Left forelimb (tissue), 1 donor: ENCODE data around the gene CCR9.
A peak's percentile ranks its signal among the peaks of the same experiment; 100 is the strongest.

Source experiments
- DNase-seq: peaks from one replicate; pipeline ENCODE4 v3.0.0-alpha.2; 2018; ENCODE audit warnings: low spot score

CCR9 gene

GRCh38 chr3:45938043-45938435 lies 51.7 kb downstream of the CCR9 start:
- DNase-seq = no peak

DNA sequence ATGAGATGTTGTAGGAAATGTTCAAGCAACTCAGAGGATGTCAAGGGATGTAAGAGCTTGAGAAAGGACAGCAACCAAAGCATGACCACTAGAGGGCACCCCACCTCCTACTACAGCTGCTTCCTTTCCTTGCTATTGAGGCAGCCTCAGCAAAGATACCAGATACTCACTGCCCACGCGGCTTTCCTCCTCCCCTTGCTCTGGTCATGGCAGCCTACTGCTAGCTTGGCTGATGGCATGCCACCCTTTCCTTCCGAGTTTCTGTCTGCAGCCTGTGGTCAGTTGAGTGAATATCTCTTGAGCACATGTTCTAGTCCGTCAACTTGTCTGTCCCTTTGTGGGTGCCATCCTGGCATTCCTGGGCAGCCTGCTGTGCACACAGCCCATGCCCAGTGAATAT lies 52.5 kb downstream of the CCR9 start:
- DNase-seq = peak; percentile 81

DNA sequence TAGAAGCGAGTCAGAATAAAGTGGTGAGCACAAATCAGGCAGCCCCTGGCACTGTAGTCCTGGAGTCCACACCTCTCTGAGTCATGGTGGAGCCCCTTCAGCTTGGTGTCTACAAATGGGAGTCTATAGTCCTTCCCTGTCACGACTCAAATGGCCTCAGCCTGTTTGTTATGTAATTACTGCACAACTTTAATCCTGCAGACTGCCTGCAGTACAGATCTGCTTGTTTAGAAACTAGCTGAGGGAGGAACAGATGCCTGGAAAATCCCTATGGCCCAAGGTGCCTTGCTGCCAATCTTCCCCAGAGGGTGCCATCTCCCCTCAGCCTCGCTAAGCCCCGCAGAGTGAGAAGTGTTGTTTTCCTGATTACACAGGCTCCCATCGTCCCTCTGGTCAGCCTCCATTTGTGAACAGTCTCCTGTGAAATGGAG lies 53.0 kb downstream of the CCR9 start:
- no peak for DNase-seq

- DNase-seq = no peak
Measured at GRCh38 chr3:45940004-45940780, 53.8 kb downstream of the CCR9 start.

DNA sequence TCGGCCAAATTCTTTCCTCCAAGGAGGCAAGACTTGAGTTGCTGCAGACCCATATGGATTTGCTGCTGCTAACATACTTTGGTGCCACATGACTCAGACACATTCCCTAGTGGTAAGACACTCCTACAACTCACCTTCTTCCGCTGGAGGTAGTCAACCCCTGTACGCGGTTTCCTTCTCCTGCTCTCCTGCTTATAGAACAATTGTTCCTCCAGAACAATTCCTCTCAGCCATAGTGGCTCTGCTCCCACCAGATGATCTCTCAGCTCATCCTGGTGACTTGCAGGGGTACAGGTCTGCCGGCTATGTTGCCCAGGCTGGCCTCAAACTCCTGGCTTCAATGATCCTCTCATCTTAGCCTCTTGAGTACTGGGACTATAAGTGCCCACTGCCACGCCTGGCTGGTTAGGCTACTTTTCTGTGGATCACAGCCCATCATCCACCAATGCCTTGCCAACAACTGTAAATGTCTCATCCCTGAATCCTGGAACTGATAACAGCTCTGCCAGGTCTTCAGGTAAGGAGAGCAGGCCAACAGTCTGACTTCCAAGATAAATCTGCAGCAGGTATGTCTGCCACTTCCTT lies 54.5 kb downstream of the CCR9 start:
- no peak for DNase-seq

GRCh38 chr3:45942051-45942825 lies 55.9 kb downstream of the CCR9 start:
- DNase-seq = no peak

DNA sequence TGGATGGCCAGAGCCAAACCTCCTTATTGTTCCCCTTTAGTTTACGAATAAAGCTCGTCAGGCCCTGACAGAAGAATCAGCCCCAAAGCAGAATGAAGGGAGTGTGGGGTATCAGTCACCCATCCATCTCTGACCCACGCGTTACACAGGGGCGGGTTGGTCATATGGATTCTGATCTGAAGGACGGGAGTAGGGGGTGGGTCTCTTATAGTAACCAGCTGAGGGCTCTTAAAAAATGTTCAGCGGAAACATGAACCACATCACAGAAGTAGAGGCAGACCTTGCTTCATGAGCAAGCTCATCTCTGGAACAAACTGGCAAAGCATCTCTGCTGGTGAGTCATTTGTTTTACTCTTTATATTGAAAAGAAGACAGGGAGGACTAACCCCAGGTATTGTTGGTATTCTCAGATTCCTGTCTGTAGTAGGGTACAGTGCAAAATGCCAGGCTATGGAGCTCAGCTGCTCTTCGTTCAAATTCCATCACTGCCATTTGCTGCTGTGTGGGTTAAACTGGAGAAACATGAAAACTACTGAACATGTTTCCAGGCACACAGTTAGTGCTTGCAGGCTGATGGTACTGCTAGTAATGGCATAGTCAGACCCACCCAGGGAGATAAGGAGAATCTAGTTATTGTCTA lies 57.0 kb downstream of the CCR9 start, which contains the start of gene CXCR6:
CXCR6 (plus strand) TSS at position 258 of the 640 bp plus-strand sequence. CDS start 3,018 bp downstream, outside the sequence.
- DNase-seq = no peak

DNA sequence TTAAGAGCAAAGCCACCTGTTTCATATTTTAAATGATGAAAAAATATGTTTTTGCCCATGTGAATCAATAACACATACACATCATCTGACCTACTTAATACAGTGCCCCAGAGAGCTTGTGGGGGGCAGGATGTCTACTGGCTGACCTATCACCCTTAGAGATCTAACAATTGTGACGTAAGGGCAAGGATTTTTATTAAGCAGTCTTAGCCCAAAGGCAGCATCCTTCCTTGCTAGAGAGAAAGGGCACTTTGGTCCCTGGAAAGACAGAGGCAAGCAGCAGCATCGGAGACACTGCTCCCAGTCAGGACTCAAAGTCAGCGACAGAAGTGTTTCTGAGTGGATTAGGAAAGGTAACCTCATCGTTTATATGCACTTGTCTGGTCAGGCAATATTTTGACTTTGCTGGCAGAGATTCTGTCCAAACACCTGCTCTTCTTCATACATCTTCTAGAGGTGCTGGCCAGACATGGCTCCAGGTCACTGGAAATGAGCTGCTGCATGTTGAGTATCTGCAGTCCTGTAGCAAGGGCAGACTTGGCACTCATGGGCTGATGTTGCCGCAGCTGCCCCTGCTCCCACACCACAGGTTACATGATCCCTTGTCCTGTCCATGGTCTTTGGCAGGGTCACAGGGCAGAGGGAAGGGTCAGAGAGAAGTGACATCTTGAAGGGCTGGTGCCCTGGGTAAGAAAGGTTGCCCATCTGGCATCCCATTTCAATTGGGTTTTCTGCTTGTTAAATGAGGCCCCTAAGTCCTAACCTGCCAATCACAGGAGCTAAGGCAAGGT lies 58.7 kb downstream of the CCR9 start:
- no peak for DNase-seq

- no peak for DNase-seq
Measured at GRCh38 chr3:45946307-45946706, 60.0 kb downstream of the CCR9 start.

- no peak for DNase-seq
Measured at GRCh38 chr3:45946875-45947274, 60.5 kb downstream of the CCR9 start.

DNA sequence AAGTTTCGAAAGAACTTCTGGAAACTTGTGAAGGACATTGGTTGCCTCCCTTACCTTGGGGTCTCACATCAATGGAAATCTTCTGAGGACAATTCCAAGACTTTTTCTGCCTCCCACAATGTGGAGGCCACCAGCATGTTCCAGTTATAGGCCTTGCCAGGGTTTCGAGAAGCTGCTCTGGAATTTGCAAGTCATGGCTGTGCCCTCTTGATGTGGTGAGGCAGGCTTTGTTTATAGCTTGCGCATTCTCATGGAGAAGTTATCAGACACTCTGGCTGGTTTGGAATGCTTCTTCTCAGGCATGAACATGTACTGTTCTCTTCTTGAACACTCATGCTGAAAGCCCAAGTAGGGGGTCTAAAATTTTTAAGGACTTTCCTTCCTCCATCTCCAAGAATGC lies 61.0 kb downstream of the CCR9 start:
- DNase-seq = no peak

- no peak for DNase-seq
Measured at GRCh38 chr3:45948311-45948781, 62.0 kb downstream of the CCR9 start.

GRCh38 chr3:45948881-45949280 lies 62.5 kb downstream of the CCR9 start:
- DNase-seq = peak; percentile 4

DNA sequence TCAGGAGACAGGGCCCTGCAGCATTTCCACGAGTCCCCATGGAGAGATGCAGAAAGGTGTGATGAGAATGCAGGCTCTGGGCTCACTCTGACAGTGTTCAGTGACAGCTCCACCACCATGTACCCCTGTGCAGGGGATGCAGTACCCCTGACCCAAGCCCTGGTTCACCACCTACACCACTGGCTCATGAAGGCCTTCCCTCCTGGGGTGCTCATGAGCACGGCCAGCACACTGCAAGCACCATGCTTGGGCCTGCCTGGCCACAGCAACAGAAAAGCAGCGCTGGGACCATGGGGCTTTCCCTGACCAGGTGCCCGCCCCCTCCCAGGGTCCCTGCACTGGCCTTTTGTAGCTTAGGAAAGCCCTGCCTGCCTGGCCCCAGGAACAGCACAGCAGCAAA lies 63.1 kb downstream of the CCR9 start:
- DNase-seq = no peak

GRCh38 chr3:45950131-45950530 lies 63.8 kb downstream of the CCR9 start:
- no peak for DNase-seq

DNA sequence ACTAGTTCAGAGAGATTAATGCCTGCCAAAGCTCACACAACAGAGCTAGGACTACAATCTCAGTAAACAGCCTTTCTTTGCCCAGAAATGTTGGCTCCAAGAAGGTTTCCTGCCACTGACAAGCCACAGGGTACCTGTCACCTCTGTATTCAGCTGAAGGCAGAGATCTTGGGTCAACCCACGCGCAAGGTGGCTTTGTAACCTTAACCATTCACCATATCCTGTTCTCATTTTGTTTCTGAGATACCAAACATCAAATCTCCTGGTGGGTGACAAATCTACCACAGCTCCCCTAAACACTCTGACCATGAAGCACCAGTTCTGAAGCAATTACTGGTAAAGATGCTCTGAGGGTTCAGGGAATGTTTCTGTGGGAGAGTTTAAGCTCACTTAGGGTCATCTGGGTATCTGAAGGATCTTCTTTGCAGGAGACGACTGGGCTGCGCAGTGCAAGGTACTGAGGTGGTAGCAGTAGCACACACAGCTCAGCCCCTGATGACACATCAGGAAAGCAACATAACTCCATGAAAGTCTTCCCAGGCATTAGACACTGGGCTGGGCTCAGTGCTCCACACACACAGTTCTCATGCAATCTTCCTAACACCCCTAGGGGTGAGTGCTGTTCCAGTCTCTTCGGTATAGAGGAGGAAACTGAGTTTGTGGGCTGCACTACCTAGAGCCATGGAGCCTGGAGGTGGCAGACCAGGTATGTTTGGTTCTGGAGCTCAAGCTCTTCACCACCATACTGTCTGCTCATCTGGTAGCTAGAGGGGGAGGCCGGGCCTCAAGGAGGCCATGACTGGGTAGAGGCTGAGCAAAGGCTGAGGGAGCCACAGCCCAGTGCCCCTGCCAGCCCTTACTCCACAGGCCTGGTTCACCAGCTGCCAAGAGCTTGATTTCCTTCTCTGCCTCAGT lies 64.6 kb downstream of the CCR9 start:
- no peak for DNase-seq

DNA sequence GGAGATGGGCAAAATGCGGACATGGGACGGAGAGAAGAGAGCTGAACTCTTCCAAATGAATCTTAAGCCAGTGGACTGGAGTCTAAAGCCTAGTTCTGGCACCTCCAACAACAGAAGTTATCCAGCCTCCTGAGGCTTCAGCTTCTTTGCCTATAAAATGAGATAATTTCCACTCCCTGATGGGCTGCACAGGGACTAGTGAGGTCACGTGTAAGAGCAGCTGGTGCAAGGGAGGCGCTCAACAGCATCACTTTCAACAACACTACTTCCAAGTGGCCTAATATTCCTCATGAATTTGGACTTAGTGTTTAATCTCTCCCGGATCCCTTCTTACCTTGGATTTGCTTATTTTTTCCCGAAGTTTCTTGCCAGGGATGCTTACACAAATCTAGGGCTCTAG lies 65.6 kb downstream of the CCR9 start:
- DNase-seq = no peak

GRCh38 chr3:45952456-45952855 lies 66.1 kb downstream of the CCR9 start:
- no peak for DNase-seq
